ENCODE data around the gene PTPRK.

Gene PTPRK

GRCh38 chr6:128246472-128247260 lies 273.7 kb downstream of the PTPRK start:
- no peak for DNase-seq (ENCODE audit: low read depth in 2 of 2)

GRCh38 chr6:128244751-128245405 lies 275.5 kb downstream of the PTPRK start:
- DNase-seq (ENCODE audit: low read depth in 2 of 2): no peak

- DNase-seq (ENCODE audit: low read depth in 2 of 2): no peak
Measured at GRCh38 chr6:128242765-128243403, 277.5 kb downstream of the PTPRK start.

GRCh38 chr6:128241216-128241615 lies 279.2 kb downstream of the PTPRK start:
- DNase-seq (ENCODE audit: low read depth in 2 of 2): no peak

- DNase-seq (ENCODE audit: low read depth in 2 of 2): no peak
Measured at GRCh38 chr6:128240024-128240428, 280.4 kb downstream of the PTPRK start.

- DNase-seq (ENCODE audit: low read depth in 2 of 2): no peak
Measured at GRCh38 chr6:128239146-128239545, 281.3 kb downstream of the PTPRK start.

- no peak for DNase-seq (ENCODE audit: low read depth in 2 of 2)
Measured at GRCh38 chr6:128238225-128238624, 282.2 kb downstream of the PTPRK start.

GRCh38 chr6:128235556-128235955 lies 284.8 kb downstream of the PTPRK start:
- no peak for DNase-seq (ENCODE audit: low read depth in 2 of 2)

GRCh38 chr6:128233531-128233930 lies 286.9 kb downstream of the PTPRK start:
- DNase-seq (ENCODE audit: low read depth in 2 of 2): no peak

- no peak for DNase-seq (ENCODE audit: low read depth in 2 of 2)
Measured at GRCh38 chr6:128230267-128230989, 290.0 kb downstream of the PTPRK start.

- no peak for DNase-seq (ENCODE audit: low read depth in 2 of 2)
Measured at GRCh38 chr6:128225612-128226011, 294.8 kb downstream of the PTPRK start.

- no peak for DNase-seq (ENCODE audit: low read depth in 2 of 2)
Measured at GRCh38 chr6:128216917-128217316, 303.5 kb downstream of the PTPRK start.

- DNase-seq (ENCODE audit: low read depth in 2 of 2): no peak
Measured at GRCh38 chr6:128209771-128210170, 310.6 kb downstream of the PTPRK start.

- no peak for DNase-seq (ENCODE audit: low read depth in 2 of 2)
Measured at GRCh38 chr6:128208851-128209580, 311.4 kb downstream of the PTPRK start.

GRCh38 chr6:128208078-128208477 lies 312.3 kb downstream of the PTPRK start:
- DNase-seq (ENCODE audit: low read depth in 2 of 2): no peak

GRCh38 chr6:128206610-128207426 lies 313.6 kb downstream of the PTPRK start:
- no peak for DNase-seq (ENCODE audit: low read depth in 2 of 2)

- DNase-seq (ENCODE audit: low read depth in 2 of 2): no peak
Measured at GRCh38 chr6:128204616-128205015, 315.8 kb downstream of the PTPRK start.

GRCh38 chr6:128202169-128202765 lies 318.1 kb downstream of the PTPRK start:
- no peak for DNase-seq (ENCODE audit: low read depth in 2 of 2)

GRCh38 chr6:128200789-128201188 lies 319.6 kb downstream of the PTPRK start:
- DNase-seq (ENCODE audit: low read depth in 2 of 2): no peak

GRCh38 chr6:128199461-128199860 lies 320.9 kb downstream of the PTPRK start:
- no peak for DNase-seq (ENCODE audit: low read depth in 2 of 2)
